ENCODE data around the gene SUMO4. TPM values are rescaled to one million over a fixed set of nuclear protein-coding genes. Genes with fewer than 3 reads are reported as not detected.

SUMO4 gene
- total RNA-seq, 1 experiment from 2014 or later, result 1.2 TPM

DNA sequence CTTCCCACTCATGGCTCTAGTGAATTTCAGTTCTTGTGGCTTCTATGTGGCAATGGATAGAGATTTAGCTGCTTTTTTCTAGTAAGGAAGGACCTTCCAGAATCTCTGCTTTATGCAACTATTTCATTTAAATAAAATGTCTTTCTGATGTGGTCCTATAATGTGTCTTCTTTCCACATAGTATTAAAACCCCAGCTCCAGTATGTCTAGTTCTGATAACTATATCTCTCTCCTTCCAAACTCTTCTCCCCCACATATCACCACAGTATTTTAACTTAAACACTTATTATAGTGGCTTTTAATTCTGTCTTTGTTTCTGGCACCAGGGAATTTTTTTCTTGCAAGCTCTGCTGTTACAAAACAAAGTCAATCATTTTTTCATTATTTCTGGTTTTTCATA, 40.6 kb upstream of the SUMO4 start (continued):
- TF ChIP-seq, protein P1, sequence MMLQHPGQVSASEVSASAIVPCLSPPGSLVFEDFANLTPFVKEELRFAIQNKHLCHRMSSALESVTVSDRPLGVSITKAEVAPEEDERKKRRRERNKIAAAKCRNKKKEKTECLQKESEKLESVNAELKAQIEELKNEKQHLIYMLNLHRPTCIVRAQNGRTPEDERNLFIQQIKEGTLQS (CRISPR knock-in tag; conservative IDR thresholded peaks at IDR 0.05), result no peak
- TF ChIP-seq, protein P2, sequence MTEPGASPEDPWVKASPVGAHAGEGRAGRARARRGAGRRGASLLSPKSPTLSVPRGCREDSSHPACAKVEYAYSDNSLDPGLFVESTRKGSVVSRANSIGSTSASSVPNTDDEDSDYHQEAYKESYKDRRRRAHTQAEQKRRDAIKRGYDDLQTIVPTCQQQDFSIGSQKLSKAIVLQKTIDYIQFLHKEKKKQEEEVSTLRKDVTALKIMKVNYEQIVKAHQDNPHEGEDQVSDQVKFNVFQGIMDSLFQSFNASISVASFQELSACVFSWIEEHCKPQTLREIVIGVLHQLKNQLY (CRISPR knock-in tag; IDR thresholded peaks at IDR 0.05), result no peak
- TF ChIP-seq, protein P3, sequence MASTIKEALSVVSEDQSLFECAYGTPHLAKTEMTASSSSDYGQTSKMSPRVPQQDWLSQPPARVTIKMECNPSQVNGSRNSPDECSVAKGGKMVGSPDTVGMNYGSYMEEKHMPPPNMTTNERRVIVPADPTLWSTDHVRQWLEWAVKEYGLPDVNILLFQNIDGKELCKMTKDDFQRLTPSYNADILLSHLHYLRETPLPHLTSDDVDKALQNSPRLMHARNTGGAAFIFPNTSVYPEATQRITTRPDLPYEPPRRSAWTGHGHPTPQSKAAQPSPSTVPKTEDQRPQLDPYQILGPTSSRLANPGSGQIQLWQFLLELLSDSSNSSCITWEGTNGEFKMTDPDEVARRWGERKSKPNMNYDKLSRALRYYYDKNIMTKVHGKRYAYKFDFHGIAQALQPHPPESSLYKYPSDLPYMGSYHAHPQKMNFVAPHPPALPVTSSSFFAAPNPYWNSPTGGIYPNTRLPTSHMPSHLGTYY (CRISPR knock-in tag; IDR thresholded peaks at IDR 0.05), result no peak
- no peak for TF ChIP-seq ZNF423 (CRISPR knock-in tag; IDR thresholded peaks at IDR 0.05)

DNA sequence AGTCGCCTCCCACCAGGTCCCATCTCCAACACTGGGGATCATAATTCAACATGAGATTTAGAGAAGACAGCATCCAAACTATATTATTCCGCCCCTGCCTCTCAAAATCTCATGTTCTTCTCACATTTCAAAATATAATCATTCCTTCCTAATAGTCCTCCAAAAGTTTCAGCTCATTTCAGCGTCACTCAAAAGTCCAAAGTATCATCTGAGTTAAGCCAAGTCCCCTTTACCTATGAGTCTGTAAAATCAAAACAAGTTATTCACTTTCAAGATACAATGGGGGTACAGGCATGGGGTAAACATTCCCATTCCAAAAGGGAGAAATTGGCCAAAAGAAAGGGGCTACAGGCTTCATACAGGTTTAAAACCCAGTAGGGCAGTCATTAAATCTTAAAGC, 39.5 kb upstream of the SUMO4 start:
- CTCF ChIA-PET, result no interaction called here
- Mint-ChIP-seq H3K36me3 (0 out of 2 replicates have a peak, but pooled peaks cover 4% of the 10 kb centered on the region), H3K9me3 (0 out of 2 replicates have a peak, but pooled peaks cover 4% of the 10 kb centered on the region), H3K4me1 (peaks cover 21% of the 10 kb centered on the region), H3K27me3 (ENCODE audit: low read depth) (no peaks in the 10 kb centered on the region), H3K27ac (no peak overlapping the region), H3K4me3 (no peak overlapping the region)
- DNase-seq (ENCODE audit: low spot score), result no peak
- TF ChIP-seq NR1H2 (CRISPR knock-in tag; IDR thresholded peaks at IDR 0.05), result no peak
- POLR2A ChIA-PET, result no interaction called here
- ATAC-seq, result no peak

DNA sequence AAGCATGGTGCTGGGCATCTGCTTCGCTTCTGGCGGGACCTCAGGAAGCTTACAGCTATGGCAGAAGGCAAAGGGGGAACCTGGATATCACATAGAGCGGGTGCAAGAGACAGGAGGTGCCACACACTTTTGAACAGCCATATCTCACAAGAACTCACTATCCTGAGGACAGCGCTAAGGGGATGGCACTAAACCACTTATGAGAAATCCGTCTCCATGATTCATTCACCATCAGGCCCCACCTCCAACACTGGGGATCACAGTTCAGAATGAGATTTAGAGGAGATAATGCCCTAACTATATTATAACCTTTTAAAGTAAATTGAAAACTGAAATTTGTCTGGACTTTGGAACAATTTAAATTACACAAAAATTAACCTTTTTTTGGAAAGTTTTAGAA, 37.8 kb upstream of the SUMO4 start:
- Mint-ChIP-seq H3K4me3 (no peak overlapping the region), H3K27ac (no peak overlapping the region), H3K36me3 (0 out of 2 replicates have a peak, but pooled peaks cover 4% of the 10 kb centered on the region), H3K9me3 (0 out of 2 replicates have a peak, but pooled peaks cover 4% of the 10 kb centered on the region), H3K27me3 (ENCODE audit: low read depth) (no peaks in the 10 kb centered on the region), H3K4me1 (peaks cover 20% of the 10 kb centered on the region)
- TF ChIP-seq ZNF671 (CRISPR knock-in tag; IDR thresholded peaks at IDR 0.05) (no peak), CREB1 (CRISPR knock-in tag; IDR thresholded peaks at IDR 0.05) (no peak), EMX1 (CRISPR knock-in tag; IDR thresholded peaks at IDR 0.05) (no peak), ZBTB21 (CRISPR knock-in tag; IDR thresholded peaks at IDR 0.05; ENCODE audit: borderline replicate concordance) (no peak), SMAD3 (CRISPR knock-in tag; IDR thresholded peaks at IDR 0.05; ENCODE audit: borderline replicate concordance) (no peak), ESRRA (CRISPR knock-in tag; IDR thresholded peaks at IDR 0.05; ENCODE audit: borderline replicate concordance) (no peak), CBFB (CRISPR knock-in tag; IDR thresholded peaks at IDR 0.05; ENCODE audit: low read depth) (no peak), SOX15 (CRISPR knock-in tag; IDR thresholded peaks at IDR 0.05) (no peak), PRRX2 (CRISPR knock-in tag; IDR thresholded peaks at IDR 0.05) (no peak), NFATC4 (CRISPR knock-in tag; IDR thresholded peaks at IDR 0.05) (no peak), NFE2L1 (CRISPR knock-in tag; IDR thresholded peaks at IDR 0.05) (no peak), GABPB1 (CRISPR knock-in tag; IDR thresholded peaks at IDR 0.05) (no peak)
- TF ChIP-seq, protein P4, sequence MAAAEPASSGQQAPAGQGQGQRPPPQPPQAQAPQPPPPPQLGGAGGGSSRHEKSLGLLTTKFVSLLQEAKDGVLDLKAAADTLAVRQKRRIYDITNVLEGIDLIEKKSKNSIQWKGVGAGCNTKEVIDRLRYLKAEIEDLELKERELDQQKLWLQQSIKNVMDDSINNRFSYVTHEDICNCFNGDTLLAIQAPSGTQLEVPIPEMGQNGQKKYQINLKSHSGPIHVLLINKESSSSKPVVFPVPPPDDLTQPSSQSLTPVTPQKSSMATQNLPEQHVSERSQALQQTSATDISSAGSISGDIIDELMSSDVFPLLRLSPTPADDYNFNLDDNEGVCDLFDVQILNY (CRISPR knock-in tag; IDR thresholded peaks at IDR 0.05), result no peak
- TF ChIP-seq, protein P5, sequence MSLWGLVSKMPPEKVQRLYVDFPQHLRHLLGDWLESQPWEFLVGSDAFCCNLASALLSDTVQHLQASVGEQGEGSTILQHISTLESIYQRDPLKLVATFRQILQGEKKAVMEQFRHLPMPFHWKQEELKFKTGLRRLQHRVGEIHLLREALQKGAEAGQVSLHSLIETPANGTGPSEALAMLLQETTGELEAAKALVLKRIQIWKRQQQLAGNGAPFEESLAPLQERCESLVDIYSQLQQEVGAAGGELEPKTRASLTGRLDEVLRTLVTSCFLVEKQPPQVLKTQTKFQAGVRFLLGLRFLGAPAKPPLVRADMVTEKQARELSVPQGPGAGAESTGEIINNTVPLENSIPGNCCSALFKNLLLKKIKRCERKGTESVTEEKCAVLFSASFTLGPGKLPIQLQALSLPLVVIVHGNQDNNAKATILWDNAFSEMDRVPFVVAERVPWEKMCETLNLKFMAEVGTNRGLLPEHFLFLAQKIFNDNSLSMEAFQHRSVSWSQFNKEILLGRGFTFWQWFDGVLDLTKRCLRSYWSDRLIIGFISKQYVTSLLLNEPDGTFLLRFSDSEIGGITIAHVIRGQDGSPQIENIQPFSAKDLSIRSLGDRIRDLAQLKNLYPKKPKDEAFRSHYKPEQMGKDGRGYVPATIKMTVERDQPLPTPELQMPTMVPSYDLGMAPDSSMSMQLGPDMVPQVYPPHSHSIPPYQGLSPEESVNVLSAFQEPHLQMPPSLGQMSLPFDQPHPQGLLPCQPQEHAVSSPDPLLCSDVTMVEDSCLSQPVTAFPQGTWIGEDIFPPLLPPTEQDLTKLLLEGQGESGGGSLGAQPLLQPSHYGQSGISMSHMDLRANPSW (CRISPR knock-in tag; conservative IDR thresholded peaks at IDR 0.05; ENCODE audit: low read depth), result no peak
- TF ChIP-seq, protein P6, sequence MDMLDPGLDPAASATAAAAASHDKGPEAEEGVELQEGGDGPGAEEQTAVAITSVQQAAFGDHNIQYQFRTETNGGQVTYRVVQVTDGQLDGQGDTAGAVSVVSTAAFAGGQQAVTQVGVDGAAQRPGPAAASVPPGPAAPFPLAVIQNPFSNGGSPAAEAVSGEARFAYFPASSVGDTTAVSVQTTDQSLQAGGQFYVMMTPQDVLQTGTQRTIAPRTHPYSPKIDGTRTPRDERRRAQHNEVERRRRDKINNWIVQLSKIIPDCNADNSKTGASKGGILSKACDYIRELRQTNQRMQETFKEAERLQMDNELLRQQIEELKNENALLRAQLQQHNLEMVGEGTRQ (CRISPR knock-in tag; IDR thresholded peaks at IDR 0.05), result no peak
- TF ChIP-seq, protein P7, sequence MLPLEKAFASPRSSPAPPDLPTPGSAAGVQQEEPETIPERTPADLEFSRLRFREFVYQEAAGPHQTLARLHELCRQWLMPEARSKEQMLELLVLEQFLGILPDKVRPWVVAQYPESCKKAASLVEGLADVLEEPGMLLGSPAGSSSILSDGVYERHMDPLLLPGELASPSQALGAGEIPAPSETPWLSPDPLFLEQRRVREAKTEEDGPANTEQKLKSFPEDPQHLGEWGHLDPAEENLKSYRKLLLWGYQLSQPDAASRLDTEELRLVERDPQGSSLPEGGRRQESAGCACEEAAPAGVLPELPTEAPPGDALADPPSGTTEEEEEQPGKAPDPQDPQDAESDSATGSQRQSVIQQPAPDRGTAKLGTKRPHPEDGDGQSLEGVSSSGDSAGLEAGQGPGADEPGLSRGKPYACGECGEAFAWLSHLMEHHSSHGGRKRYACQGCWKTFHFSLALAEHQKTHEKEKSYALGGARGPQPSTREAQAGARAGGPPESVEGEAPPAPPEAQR (CRISPR knock-in tag; IDR thresholded peaks at IDR 0.05), result no peak
- ChIA-PET CTCF (interaction anchor here (0.9 kb wide), 1 partner anchor 70 kb away, joined by 3 read pairs; no protein-coding TSS in a partner anchor), POLR2A (no interaction called here)
- ATAC-seq (no peak), DNase-seq (ENCODE audit: low spot score) (no peak)
